K562 (cell line): ENCODE measurements around the gene PUSL1. TPM values are rescaled to one million over a fixed set of nuclear protein-coding genes. Genes with fewer than 3 reads are reported as not detected.
A peak's percentile ranks its signal among the peaks of the same experiment; 100 is the strongest.

Source experiments
- ATF1 ChIP-seq, 2 experiments: fragments of 450-650 bp in 1 of 2; IDR thresholded peaks; 2 replicates each; pipeline ENCODE4 v1.6.1; 2016; ENCODE audit warnings: missing compliant biosample characterization in 1 of 2, missing genetic modification characterization in 1 of 2
- EWSR1 ChIP-seq: fragments of 450-650 bp; IDR thresholded peaks from 2 replicates; pipeline ENCODE4 v1.6.1; 2018; ENCODE audit warnings: borderline replicate concordance, mild to moderate bottlenecking, low read depth, moderate library complexity; ENCODE audit not compliant: partially characterized antibody
- HDAC3 ChIP-seq: fragments of 450-650 bp; IDR thresholded peaks from 2 replicates; pipeline ENCODE4 v1.6.1; 2018; ENCODE audit warnings: borderline replicate concordance, mild to moderate bottlenecking, moderate library complexity; ENCODE audit not compliant: partially characterized antibody
- HMG20B ChIP-seq: fragments of 250-450 bp; sonication (Bioruptor Pico); IDR thresholded peaks from 2 replicates; pipeline ENCODE4 v1.5.0; 2021; ENCODE audit warnings: mild to moderate bottlenecking
- JUNB ChIP-seq: fragments of 450-650 bp; formaldehyde crosslinking; conservative IDR thresholded peaks from 2 replicates; pipeline ENCODE4 v1.4.0; 2020; ENCODE audit warnings: mild to moderate bottlenecking
- MAZ ChIP-seq, 2 experiments: fragments of 450-650 bp in 1 of 2; sonication (generic) in 1 of 2; formaldehyde crosslinking; IDR thresholded peaks in 1 of 2; conservative IDR thresholded peaks in 1 of 2; 2 replicates each; pipeline versions ENCODE4 v1.4.0 to v1.5.0; 2020; ENCODE audit warnings: mild to moderate bottlenecking in 1 of 2, missing genetic modification reagents in 1 of 2
- MBD1 ChIP-seq: fragments of 250-450 bp; sonication (Bioruptor Pico); IDR thresholded peaks from 2 replicates; pipeline ENCODE4 v1.8.0; 2022; ENCODE audit warnings: inconsistent platforms
- MEF2D ChIP-seq: conservative IDR thresholded peaks from 2 replicates; pipeline ENCODE4 v1.6.1; 2016; ENCODE audit warnings: low read depth, missing genetic modification characterization, missing compliant biosample characterization
- NR2C2 ChIP-seq, 2 experiments: fragments of 200-800 bp in 1 of 2; sonication (Bioruptor generic) in 1 of 2; sonication (generic) in 1 of 2; formaldehyde crosslinking in 1 of 2; IDR thresholded peaks; 2 replicates each; pipeline versions ENCODE4 v1.6.1 to v1.8.0; 2016 to 2022; ENCODE audit warnings: mild to moderate bottlenecking in 1 of 2, missing compliant biosample characterization in 1 of 2, missing genetic modification characterization in 1 of 2, missing genetic modification reagents in 1 of 2
- RAD51 ChIP-seq: fragments of 450-650 bp; IDR thresholded peaks from 2 replicates; pipeline ENCODE4 v1.7.1; 2016; ENCODE audit warnings: low read depth, mild to moderate bottlenecking, borderline replicate concordance
- TCF3 ChIP-seq: sonication (generic); formaldehyde crosslinking; IDR thresholded peaks from 2 replicates; pipeline ENCODE4 v1.4.0; 2020; ENCODE audit warnings: mild to moderate bottlenecking, missing genetic modification reagents
- TEAD1 ChIP-seq, 2 experiments: fragments of 450-650 bp in 1 of 2; sonication (generic) in 1 of 2; formaldehyde crosslinking; IDR thresholded peaks; 2 replicates each; pipeline versions ENCODE4 v1.4.0 to v1.8.0; 2020 to 2022; ENCODE audit warnings: mild to moderate bottlenecking in 2 of 2, missing genetic modification reagents in 1 of 2
- XRCC5 ChIP-seq: fragments of 200-400 bp; formaldehyde crosslinking; IDR thresholded peaks from 2 replicates; pipeline ENCODE4 v1.6.1; 2017; ENCODE audit warnings: low read depth, mild to moderate bottlenecking, low read length
- ZBTB49 ChIP-seq: sonication (generic); formaldehyde crosslinking; IDR thresholded peaks from 2 replicates; pipeline ENCODE4 v1.8.0; 2022; ENCODE audit warnings: missing genetic modification reagents, mild to moderate bottlenecking, borderline replicate concordance
- ZFX ChIP-seq: sonication (generic); formaldehyde crosslinking; IDR thresholded peaks from 2 replicates; pipeline ENCODE4 v1.8.0; 2022; ENCODE audit warnings: mild to moderate bottlenecking, missing genetic modification reagents, moderate library complexity
- ZNF583 ChIP-seq: fragments of 250-450 bp; sonication (Bioruptor Pico); IDR thresholded peaks from 2 replicates; pipeline ENCODE4 v1.4.0; 2020
- polyA plus RNA-seq, 8 experiments: library from polyadenylated mRNA; depleted of rRNA in 4 of 8; stranded (reverse) in 5 of 8; unstranded in 3 of 8; fragments of >200 nt; fragmentation: Nextera tagmentation in 2 of 8; fragmentation: Illumina TruSeq in 1 of 8; extraction: Ambion mirVana in 2 of 8; extraction: Trizol in 1 of 8; gene quantifications; 2 replicates each; pipeline versions ENCODE4 v1.2.1 to v1.2.3, GENCODE V29; 2011 to 2014; ENCODE audit warnings: inconsistent platforms in 1 of 8, missing spikeins in 1 of 8
- total RNA-seq, 7 experiments: library from RNA; depleted of rRNA in 6 of 7; stranded (reverse); fragments of >200 nt in 6 of 7; fragmentation: Illumina TruSeq in 2 of 7; extraction: Trizol in 2 of 7; gene quantifications; 2 replicates each; pipeline versions ENCODE4 v1.2.1 to v1.2.3, GENCODE V29; 2011 to 2021; ENCODE audit warnings: low replicate concordance in 1 of 7
- TF ChIP-seq, protein P1 (sequence below): fragments of 250-450 bp; sonication (Bioruptor Pico); IDR thresholded peaks from 2 replicates; pipeline ENCODE4 v1.4.0; 2020; ENCODE audit warnings: borderline replicate concordance
- TF ChIP-seq, protein P2 (sequence below): fragments of 250-450 bp; sonication (Bioruptor Pico); IDR thresholded peaks from 2 replicates; pipeline ENCODE4 v1.8.0; 2022; ENCODE audit warnings: moderate library complexity, mild to moderate bottlenecking, inconsistent platforms

Gene PUSL1
- total and polyA plus RNA-seq, 9 of the 15 experiments (the other 6 are each of a cell fraction or from before 2014, with no cell fraction given), result 0.62 to 86.9 (median 13.6) TPM

DNA sequence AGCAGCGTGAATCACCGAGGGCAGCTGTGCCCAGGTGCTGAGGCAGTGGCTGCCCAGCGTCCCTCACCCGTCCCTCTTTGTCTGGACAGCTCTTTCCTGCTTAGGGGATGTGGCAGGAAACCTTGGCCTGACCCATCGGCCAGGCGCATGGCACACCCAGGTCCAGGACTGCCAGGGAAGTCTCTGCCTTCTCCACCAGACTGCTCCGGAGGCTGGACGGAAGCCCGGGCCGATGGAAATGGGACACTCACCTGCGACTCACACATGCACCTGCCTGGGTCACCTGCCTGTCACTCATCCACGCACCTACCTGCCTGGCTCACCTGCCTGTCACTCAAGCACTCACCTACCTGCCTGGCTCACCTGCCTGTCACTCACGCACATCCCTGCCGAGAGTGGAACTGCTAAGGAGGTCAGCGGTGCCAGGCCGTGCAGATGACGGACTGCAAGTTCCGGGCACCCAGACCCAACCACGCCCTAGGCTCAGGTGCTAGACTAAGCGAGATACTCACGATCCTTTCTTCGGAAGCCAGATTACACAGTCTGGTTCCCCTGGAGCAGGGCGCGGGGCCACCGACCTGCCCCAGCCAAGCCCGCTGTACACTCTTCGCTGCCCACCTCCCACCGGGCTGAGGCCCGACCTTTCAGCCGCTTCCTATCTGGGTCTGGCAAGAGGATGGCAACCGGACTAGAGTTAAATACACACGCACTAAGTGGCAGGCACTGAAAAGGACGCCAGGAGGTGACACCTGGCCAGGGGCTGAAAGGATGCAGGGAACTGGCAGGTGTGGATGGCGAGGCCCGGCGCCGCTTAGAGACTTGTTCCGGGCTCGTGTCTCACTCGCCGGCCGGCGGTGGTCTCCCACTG, 35.8 kb upstream of the PUSL1 start (continued):
- TF ChIP-seq MBD1 (CRISPR knock-in tag) (no peak), HDAC3 (no peak), ATF1 (CRISPR knock-in tag; IDR thresholded peaks at IDR 0.05) (no peak), ATF1 (tag; IDR thresholded peaks at IDR 0.05) (no peak), ZNF583 (CRISPR knock-in tag) (0 out of 2 replicates have a peak, but pooled peaks have one; percentile 36), MAZ (CRISPR knock-in tag; conservative IDR thresholded peaks at IDR 0.05 in 1 of 2, IDR thresholded peaks at IDR 0.05 in 1 of 2) (0 out of 4 replicates have a peak, but pooled peaks of 1 of the 2 experiments have one; percentile 13), HMG20B (no peak), RAD51 (no peak), MEF2D (tag) (no peak), TCF3 (no peak), EWSR1 (no peak), TEAD1 (CRISPR knock-in tag; IDR thresholded peaks at IDR 0.05) (0 out of 4 replicates have a peak, but pooled peaks of 1 of the 2 experiments have one; percentile 11), ZBTB49 (CRISPR knock-in tag) (no peak), ZFX (CRISPR knock-in tag) (no peak), XRCC5 (no peak), NR2C2 (CRISPR knock-in tag; IDR thresholded peaks at IDR 0.05) (0 out of 2 replicates have a peak, but pooled peaks have one; percentile 39), NR2C2 (tag; IDR thresholded peaks at IDR 0.05) (no peak), JUNB (CRISPR knock-in tag) (no peak)
- TF ChIP-seq, protein P1, sequence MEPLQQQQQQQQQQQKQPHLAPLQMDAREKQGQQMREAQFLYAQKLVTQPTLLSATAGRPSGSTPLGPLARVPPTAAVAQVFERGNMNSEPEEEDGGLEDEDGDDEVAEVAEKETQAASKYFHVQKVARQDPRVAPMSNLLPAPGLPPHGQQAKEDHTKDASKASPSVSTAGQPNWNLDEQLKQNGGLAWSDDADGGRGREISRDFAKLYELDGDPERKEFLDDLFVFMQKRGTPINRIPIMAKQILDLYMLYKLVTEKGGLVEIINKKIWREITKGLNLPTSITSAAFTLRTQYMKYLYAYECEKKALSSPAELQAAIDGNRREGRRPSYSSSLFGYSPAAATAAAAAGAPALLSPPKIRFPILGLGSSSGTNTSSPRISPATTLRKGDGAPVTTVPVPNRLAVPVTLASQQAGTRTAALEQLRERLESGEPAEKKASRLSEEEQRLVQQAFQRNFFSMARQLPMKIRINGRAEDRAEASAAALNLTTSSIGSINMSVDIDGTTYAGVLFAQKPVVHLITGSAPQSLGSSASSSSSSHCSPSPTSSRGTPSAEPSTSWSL (CRISPR knock-in tag), result no peak
- TF ChIP-seq, protein P2, sequence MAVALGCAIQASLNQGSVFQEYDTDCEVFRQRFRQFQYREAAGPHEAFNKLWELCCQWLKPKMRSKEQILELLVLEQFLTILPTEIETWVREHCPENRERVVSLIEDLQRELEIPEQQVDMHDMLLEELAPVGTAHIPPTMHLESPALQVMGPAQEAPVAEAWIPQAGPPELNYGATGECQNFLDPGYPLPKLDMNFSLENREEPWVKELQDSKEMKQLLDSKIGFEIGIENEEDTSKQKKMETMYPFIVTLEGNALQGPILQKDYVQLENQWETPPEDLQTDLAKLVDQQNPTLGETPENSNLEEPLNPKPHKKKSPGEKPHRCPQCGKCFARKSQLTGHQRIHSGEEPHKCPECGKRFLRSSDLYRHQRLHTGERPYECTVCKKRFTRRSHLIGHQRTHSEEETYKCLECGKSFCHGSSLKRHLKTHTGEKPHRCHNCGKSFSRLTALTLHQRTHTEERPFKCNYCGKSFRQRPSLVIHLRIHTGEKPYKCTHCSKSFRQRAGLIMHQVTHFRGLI (CRISPR knock-in tag), result no peak
